Stimulated activated CD8-positive, alpha-beta memory T cell treated with anti-CD3 and anti-CD28 coated beads, Interleukin-15, amount 100 ng/mL, for 24 hours (primary cell): ENCODE measurements around the gene DROSHA.
"Not testable (repeated sequence)": the region's sequence is repeated elsewhere in the genome, so short reads cannot be mapped to it uniquely, and the experiment has no call there.

Source experiments
- DNase-seq: peaks from one replicate; pipeline ENCODE4 v3.0.0-alpha.2; 2020; ENCODE audit warnings: low read depth

DROSHA gene

GRCh38 chr5:31415960-31416359, 115.9 kb downstream of the DROSHA start:
- no peak for DNase-seq

- DNase-seq, result no peak
Measured at GRCh38 chr5:31415009-31415923, 116.6 kb downstream of the DROSHA start.

GRCh38 chr5:31413030-31413812, 118.7 kb downstream of the DROSHA start:
- no peak for DNase-seq

- DNase-seq, result no peak
Measured at GRCh38 chr5:31412324-31412723, 119.6 kb downstream of the DROSHA start.

- DNase-seq, result no peak
Measured at GRCh38 chr5:31410089-31410488, 121.8 kb downstream of the DROSHA start.

- no peak for DNase-seq
Measured at GRCh38 chr5:31408814-31409213, 123.1 kb downstream of the DROSHA start.

GRCh38 chr5:31407921-31408693, 123.8 kb downstream of the DROSHA start:
- no peak for DNase-seq

- DNase-seq, result no peak
Measured at GRCh38 chr5:31404325-31404724, 127.6 kb downstream of the DROSHA start.

GRCh38 chr5:31401691-31402090, 130.2 kb downstream of the DROSHA start:
- DNase-seq, result no peak

- no peak for DNase-seq
Measured at GRCh38 chr5:31397926-31398557, 133.9 kb downstream of the DROSHA start.

- DNase-seq, result no peak
Measured at GRCh38 chr5:31396611-31397295, 135.1 kb downstream of the DROSHA start.

- not testable (repeated sequence) for DNase-seq
Measured at GRCh38 chr5:31395450-31396045, 136.3 kb downstream of the DROSHA start.

GRCh38 chr5:31393126-31393525, 138.8 kb downstream of the DROSHA start:
- DNase-seq, result no peak

GRCh38 chr5:31392061-31392460, 139.8 kb downstream of the DROSHA start:
- no peak for DNase-seq

GRCh38 chr5:31390256-31390655, 141.6 kb downstream of the DROSHA start:
- DNase-seq, result no peak

- DNase-seq, result no peak
Measured at GRCh38 chr5:31385774-31386537, 145.9 kb downstream of the DROSHA start.

- no peak for DNase-seq
Measured at GRCh38 chr5:31383734-31384133, 148.2 kb downstream of the DROSHA start.

- DNase-seq, result no peak
Measured at GRCh38 chr5:31382051-31382878, 149.6 kb downstream of the DROSHA start.

GRCh38 chr5:31381299-31381698, 150.6 kb downstream of the DROSHA start:
- no peak for DNase-seq
